Adrenal gland (tissue), 12 donors: Measurements from ENCODE around the gene RPGRIP1. TPM values are rescaled to one million over a fixed set of nuclear protein-coding genes. Genes with fewer than 3 reads are reported as not detected.

ENCODE experiments used
- DNase-seq, 7 donors: peaks; one replicate each; pipeline ENCODE4 v3.0.0-alpha.2; 2019 to 2020
- H3K27ac ChIP-seq, 5 donors: fragments of 200-600 bp; sonication (generic) in 4 of 5; 1 replicate in 3 of 5; 2 replicates in 2 of 5; pipeline versions ENCODE4 v1.5.1 to v1.8.0; 2016 to 2020; ENCODE audit warnings: mild to moderate bottlenecking in 1 of 5
- H3K27me3 ChIP-seq: fragments of 200-600 bp; 2 replicates; pipeline ENCODE4 v1.8.0; 2021
- H3K36me3 ChIP-seq, 2 donors: fragments of 200-600 bp; replicated peaks in 1 of 2; 1 replicate in 1 of 2; 2 replicates in 1 of 2; pipeline versions ENCODE4 v1.5.1 to v1.8.0; 2018 to 2022
- H3K4me1 ChIP-seq, 2 donors: fragments of 200-600 bp; replicated peaks in 1 of 2; 1 replicate in 1 of 2; 2 replicates in 1 of 2; pipeline versions ENCODE4 v1.5.1 to v1.8.0; 2018 to 2021
- H3K4me3 ChIP-seq, 4 donors: fragments of 200-600 bp; sonication (generic) in 3 of 4; one replicate each; pipeline ENCODE4 v1.5.1; 2016 to 2018
- H3K9me3 ChIP-seq, 3 donors: fragments of 200-600 bp; sonication (generic) in 1 of 3; replicated peaks in 1 of 3; 1 replicate in 2 of 3; 2 replicates in 1 of 3; pipeline versions ENCODE4 v1.5.1 to v1.8.0; 2016 to 2021
- POLR2A ChIP-seq, 2 donors: fragments of 450-650 bp; IDR thresholded peaks; one replicate each; pipeline ENCODE4 v1.6.1; 2017; ENCODE audit warnings: antibody characterized with exemption in 2 of 2, mild to moderate bottlenecking in 2 of 2, moderate library complexity in 1 of 2
- WGBS, 4 donors: extraction: QIAGEN DNeasy Blood & Tissue Kit in 2 of 4; methylation state at CpG; one replicate each; pipeline versions ENCODE4 v1.1.5 to v1.1.7; 2013 to 2017; 5-methylcytosine and 5-hydroxymethylcytosine counted together
- intact Hi-C, 2 donors: fragments of 100-400 bp; cut with DNase I; formaldehyde crosslinking; loops; one replicate each; pipeline versions ENCODE4 v1.14.1 to v1.15.0; 2022 to 2023
- polyA plus RNA-seq, 3 donors: library from polyadenylated mRNA; stranded (reverse); fragments of 200-250 nt in 2 of 3; fragments of 350-450 nt in 1 of 3; fragmentation: Illumina TruSeq in 1 of 3; extraction: RNeasy Lipid Tissue Mini Kit (QIAGEN cat#74804) in 1 of 3; gene quantifications; one replicate each; pipeline ENCODE4 v1.2.3, GENCODE V29; 2013 to 2014
- total RNA-seq, 9 donors: library from RNA; depleted of rRNA in 4 of 9; stranded (reverse); fragments of >200 nt in 4 of 9; fragments of 120-200 nt in 1 of 9; fragmentation: NEBNext Ultra II Directional in 1 of 9; extraction: Animal tissue kit (Norgen Biotek cat#: 25700) in 1 of 9; gene quantifications; one replicate each; pipeline versions ENCODE4 v1.1.0 to v1.2.4, GENCODE V29; 2013 to 2023
- TF ChIP-seq, protein P1 (sequence below), 6 experiments: fragments of 450-650 bp in 4 of 6; fragments of 200-600 bp in 2 of 6; sonication (generic) in 1 of 6; IDR thresholded peaks; 1 replicate in 5 of 6; 2 replicates in 1 of 6; pipeline versions ENCODE4 v1.5.1 to v1.8.0; 2016 to 2021; ENCODE audit warnings: antibody characterized with exemption in 6 of 6, mild to moderate bottlenecking in 2 of 6, moderate library complexity in 1 of 6
- donor health status: healthy with polysubstance abuse.
- donor health status: Bipolar disorder and iron deficiency.
- donor health status: DM: yes; HTN: yes; CAD: no.
- donor health status: DM: no; HTN: no; CAD: no.
- donor health status: DM: no; HTN: no; CAD: no.
- donor health status: DM: yes; HTN: yes; CAD: no.

Gene RPGRIP1
- total and polyA plus RNA-seq, 12 donors: 0.10 to 1.6 (median 0.29) TPM; not detected in 3

DNA sequence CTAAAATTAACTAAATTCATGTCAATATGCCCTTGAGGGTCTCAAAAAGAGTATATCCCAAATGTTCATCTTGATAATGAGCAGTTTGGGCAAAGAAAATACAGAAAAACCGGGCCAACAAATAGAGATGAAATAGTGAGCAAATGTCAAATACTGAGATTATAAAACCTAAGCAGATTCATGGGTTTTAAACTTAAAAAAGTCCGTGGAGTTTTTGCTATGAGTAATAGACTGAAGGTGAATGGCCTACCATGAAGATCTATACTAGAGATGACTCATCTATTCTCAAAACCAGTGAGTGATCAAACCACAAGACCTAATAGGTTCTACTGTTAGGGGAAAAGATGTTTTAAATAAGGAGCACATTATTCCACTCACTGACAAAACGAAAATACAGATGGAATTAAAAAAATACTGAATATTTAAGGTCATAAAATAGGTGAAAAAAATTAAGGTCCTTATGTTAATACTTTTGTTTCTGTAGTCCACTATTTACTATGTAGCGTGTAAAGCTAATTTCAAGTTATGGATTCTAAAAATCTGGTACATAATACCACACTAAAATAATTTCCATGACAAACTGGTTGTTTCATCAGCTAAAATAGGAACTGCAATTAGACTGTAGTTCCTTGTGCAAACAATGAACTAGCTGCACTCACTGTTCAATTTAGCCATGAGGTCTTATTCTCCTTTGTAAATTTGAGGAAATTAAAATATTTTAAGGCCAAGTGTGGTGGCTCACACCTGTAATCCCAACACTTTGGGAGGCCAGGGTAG, 15.7 kb upstream of the RPGRIP1 start:
- Histone ChIP-seq H3K9me3 (no peaks in the 10 kb centered on the region), H3K36me3 (peaks cover 0 to 46% of the 10 kb centered on the region in 2 donors), H3K27ac (peak overlapping the region in 4 of 5 donors; percentile 51 to 97 (median 66)), H3K4me3 (peak overlapping the region in 1 of 4 donors; percentile 14), H3K4me1 (peaks cover 49 to 82% of the 10 kb centered on the region in 2 donors), H3K27me3 (no peaks in the 10 kb centered on the region)
- DNase-seq: no peak
- intact Hi-C loops: no loop called here
- TF ChIP-seq POLR2A (IDR thresholded peaks at IDR 0.05): no peak
- TF ChIP-seq, protein P1, sequence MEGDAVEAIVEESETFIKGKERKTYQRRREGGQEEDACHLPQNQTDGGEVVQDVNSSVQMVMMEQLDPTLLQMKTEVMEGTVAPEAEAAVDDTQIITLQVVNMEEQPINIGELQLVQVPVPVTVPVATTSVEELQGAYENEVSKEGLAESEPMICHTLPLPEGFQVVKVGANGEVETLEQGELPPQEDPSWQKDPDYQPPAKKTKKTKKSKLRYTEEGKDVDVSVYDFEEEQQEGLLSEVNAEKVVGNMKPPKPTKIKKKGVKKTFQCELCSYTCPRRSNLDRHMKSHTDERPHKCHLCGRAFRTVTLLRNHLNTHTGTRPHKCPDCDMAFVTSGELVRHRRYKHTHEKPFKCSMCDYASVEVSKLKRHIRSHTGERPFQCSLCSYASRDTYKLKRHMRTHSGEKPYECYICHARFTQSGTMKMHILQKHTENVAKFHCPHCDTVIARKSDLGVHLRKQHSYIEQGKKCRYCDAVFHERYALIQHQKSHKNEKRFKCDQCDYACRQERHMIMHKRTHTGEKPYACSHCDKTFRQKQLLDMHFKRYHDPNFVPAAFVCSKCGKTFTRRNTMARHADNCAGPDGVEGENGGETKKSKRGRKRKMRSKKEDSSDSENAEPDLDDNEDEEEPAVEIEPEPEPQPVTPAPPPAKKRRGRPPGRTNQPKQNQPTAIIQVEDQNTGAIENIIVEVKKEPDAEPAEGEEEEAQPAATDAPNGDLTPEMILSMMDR (IDR thresholded peaks at IDR 0.05): no peak
- 32 to 49% (median 34%) methylated on average over 4 of the region's 4 CpGs for WGBS, 4 donors

DNA sequence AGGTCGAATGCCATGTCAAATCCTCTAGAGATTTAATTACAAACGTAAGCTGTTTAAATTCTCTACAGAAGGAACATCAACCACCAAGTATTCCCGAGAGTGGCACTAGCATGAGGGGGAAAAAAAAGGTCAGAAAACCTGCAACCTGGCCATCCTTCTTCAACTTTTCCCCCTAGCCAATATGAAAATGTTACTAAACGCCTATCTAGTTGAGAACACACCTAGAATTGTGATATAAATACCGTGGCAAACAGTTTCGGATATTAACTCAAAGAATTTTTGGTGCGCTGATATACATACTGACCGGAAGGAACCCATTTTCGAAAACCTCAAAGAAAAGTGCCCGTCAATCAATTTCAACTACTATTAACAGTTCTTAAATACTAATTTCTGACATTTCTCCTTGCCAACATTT, 12.4 kb upstream of the RPGRIP1 start:
- H3K27me3 ChIP-seq: no peaks in the 10 kb centered on the region
- intact Hi-C loops: no loop called here
- peaks cover 38 to 62% of the 10 kb centered on the region in 2 donors for H3K4me1 ChIP-seq
- H3K27ac ChIP-seq: peak overlapping the region in 4 of 5 donors; percentile 90 to 97 (median 96)
- peaks cover 0 to 18% of the 10 kb centered on the region in 2 donors for H3K36me3 ChIP-seq
- no peak for DNase-seq
- whole genome bisulfite sequencing, 4 donors: 2 to 5% (median 3%) methylated on average over 10 of the region's 10 CpGs
- TF ChIP-seq, protein P1 (IDR thresholded peaks at IDR 0.05): no peak
- no peak for TF ChIP-seq POLR2A (IDR thresholded peaks at IDR 0.05)
- H3K4me3 ChIP-seq: peak overlapping the region in 3 of 4 donors; percentile 5 to 91 (median 80)
- H3K9me3 ChIP-seq: no peaks in the 10 kb centered on the region

DNA sequence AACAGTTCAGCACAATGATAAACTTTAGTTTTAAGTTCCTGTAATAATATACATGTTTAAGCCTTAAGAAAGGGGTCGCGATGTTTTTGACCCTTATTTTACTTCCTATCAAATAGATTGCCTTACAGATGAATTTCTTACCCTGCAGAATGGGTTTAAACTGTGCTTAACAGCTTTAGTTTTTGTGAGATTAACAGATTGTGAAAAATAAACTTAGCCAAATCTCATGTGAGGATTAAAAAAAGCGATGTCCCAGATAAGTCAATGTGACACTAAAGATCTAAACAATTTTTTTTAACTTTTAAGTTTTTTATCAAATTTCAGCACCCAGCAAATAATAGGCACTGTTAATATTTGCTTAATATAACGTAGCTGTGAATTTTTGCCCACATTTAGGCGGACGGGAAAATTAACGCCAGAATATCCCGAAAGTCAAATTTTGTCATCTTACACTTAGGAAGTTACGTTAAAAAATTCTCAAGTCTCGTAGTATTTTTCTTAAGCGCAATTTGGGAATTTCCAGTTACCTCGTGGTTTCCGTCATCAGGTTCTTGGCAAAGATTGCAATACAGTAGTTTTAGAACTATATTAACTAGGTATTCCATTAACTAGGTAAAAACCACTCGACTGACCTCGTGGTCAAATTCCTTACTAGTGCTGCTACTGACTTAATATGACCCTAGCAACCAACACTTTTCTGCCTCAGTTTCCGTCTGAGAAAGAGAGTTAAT, 11.8 kb upstream of the RPGRIP1 start:
- Histone ChIP-seq H3K27ac (peak overlapping the region; percentile 71 to 97 (median 94)), H3K27me3 (no peaks in the 10 kb centered on the region), H3K9me3 (no peaks in the 10 kb centered on the region), H3K36me3 (peaks cover 0 to 16% of the 10 kb centered on the region in 2 donors), H3K4me1 (peaks cover 32 to 56% of the 10 kb centered on the region in 2 donors), H3K4me3 (peak overlapping the region in 3 of 4 donors; percentile 80 to 99 (median 91))
- no peak for DNase-seq
- WGBS, 4 donors: 0 to 2% (median 2%) methylated on average over 16 of the region's 16 CpGs
- TF ChIP-seq POLR2A (IDR thresholded peaks at IDR 0.05): no peak
- TF ChIP-seq, protein P1 (IDR thresholded peaks at IDR 0.05): no peak
- intact Hi-C loops: no loop called here

DNA sequence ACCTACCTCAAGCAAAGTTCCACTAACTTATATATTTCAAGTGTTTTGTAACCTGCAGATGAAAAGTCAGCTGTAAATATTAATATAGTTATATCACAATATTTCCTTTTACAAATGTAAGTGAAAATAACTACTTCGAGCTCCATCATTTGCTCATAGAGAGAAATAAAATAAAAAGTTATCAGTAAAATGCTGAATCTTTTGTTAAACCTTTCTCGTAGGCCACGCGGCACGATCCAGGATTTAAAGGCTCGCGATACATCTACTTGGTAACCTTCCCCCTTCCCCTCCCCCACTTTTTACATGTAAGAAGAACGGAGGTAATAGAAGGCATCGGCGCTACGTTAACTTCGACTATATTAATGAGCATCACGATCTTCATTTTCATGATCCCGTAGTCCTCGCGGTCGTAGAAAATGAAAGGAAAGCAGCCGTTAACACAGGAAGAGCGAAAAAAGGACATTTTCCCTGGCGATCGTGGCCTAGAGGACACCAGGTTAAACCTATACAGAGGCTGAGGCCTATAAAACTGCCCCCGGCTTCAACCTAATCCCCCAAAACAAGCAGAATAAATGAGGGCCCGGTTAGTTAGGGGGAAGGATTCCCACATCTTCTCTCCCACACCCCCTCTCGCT, 11.1 kb upstream of the RPGRIP1 start:
- no peaks in the 10 kb centered on the region for H3K27me3 ChIP-seq
- no peaks in the 10 kb centered on the region for H3K9me3 ChIP-seq
- peaks cover 0 to 16% of the 10 kb centered on the region in 2 donors for H3K36me3 ChIP-seq
- peak; percentile 42 to 74 (median 55) for DNase-seq
- peaks cover 27 to 49% of the 10 kb centered on the region in 2 donors for H3K4me1 ChIP-seq
- WGBS, 4 donors: 0 to 1% (median 0%) methylated on average over 24 of the region's 24 CpGs
- peak overlapping the region; percentile 80 to 99 (median 92) for H3K4me3 ChIP-seq
- TF ChIP-seq POLR2A (IDR thresholded peaks at IDR 0.05): no peak
- TF ChIP-seq, protein P1 (IDR thresholded peaks at IDR 0.05): no peak
- peak overlapping the region; percentile 71 to 97 (median 94) for H3K27ac ChIP-seq
- intact Hi-C loops: no loop called here
